T-helper 2 cell treated with Interferon-gamma antibody and Interleukin-4, amounts not matched to agents 5 μg/mL and 100 μg/mL, for 36 hours (primary cell): ENCODE measurements around the gene IKBKE.

ENCODE experiments used
- DNase-seq: peaks from one replicate; pipeline ENCODE4 v3.0.0; 2021; ENCODE audit warnings: low spot score
- H3K27ac Mint-ChIP-seq: one replicate; pipeline ENCODE4 v1.8.0; 2021; ENCODE audit warnings: mild to moderate bottlenecking, mixed read lengths
- H3K27me3 Mint-ChIP-seq: one replicate; pipeline ENCODE4 v1.8.0; 2021; ENCODE audit warnings: low read depth, mixed read lengths
- H3K36me3 Mint-ChIP-seq: one replicate; pipeline ENCODE4 v1.8.0; 2021; ENCODE audit warnings: low read depth, mixed read lengths
- H3K4me1 Mint-ChIP-seq: one replicate; pipeline ENCODE4 v1.8.0; 2021; ENCODE audit warnings: low read depth, mixed read lengths
- H3K4me3 Mint-ChIP-seq: one replicate; pipeline ENCODE4 v1.8.0; 2022; ENCODE audit warnings: mild to moderate bottlenecking, moderate library complexity, mixed read lengths
- H3K9me3 Mint-ChIP-seq: one replicate; pipeline ENCODE4 v1.8.0; 2021; ENCODE audit warnings: mixed read lengths

IKBKE gene

DNA sequence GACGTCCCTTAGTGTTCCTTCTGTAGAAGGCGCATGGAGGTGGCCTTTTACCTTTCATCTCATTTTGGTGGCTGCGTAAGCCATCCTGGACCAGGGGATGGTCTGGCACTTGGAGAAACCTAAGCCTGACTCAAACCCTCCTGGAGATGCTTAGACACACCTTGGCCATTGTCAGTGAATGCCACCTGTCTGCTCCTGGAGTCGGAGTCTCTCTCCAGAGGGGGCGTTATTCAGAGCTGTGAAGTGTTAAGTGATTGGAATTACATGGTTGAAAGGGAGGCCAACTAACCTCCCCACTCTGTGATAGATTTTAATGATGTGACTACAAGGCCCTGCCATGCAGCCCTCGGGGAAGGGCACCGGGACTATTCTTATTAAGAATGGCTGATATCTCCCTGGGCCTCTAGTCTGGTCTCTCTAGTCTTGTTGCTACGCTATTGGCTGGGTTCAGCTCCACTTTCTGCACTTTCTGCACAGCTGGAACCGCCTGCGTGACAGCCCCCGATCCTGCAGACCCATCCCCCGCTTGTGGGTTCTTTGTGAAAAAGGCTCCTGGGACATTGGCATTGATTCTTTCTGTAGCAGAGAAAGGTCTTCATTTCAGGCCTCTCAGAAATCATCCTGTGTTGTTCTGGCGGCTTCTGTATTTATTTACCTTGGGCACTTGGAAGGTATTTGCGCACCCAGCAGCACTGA lies 41.2 kb downstream of the IKBKE start:
- Mint-ChIP-seq H3K4me1 (peaks cover 5% of the 10 kb centered on the region), H3K27me3 (peaks cover 34% of the 10 kb centered on the region), H3K27ac (no peak overlapping the region), H3K36me3 (no peaks in the 10 kb centered on the region), H3K4me3 (no peak overlapping the region), H3K9me3 (no peaks in the 10 kb centered on the region)
- no peak for DNase-seq

DNA sequence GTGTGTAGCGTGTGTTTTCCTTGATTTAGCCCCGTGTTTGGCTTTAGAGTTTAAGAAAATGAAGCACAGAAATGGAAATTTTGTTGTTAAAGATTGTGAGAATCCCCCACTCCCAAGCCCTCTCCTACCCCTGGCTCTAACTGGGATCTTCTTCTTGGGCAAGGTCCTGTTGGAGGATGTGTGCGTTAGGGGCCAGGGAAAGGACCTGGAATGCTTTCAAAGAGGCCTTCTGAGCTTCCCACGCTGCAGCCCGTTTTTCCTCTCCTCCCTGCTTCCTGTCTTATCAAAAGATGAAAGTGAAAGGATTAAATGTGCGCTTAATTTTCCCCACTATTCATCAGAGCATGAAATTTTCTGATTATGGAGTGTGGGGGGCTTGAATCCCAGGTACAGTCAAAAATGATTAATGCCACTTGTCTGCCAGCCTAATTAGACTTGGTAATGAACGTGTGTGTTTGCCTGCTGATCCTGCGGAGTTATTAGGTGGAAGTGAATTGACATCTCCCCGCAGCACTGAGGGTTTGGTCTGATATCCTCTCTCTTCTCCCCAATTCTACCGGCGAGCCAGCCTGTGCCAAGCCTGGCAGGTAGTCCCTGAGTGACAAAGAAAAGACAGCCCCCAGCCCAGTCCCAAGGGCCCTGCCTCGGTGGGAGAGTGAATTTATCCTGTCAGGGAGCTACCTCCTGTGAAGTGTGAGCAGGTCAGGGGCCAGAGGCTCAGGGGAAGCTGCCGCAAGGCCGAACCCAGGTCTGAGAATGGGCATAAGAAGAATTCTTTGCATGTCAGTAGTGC lies 42.0 kb downstream of the IKBKE start:
- H3K4me1 Mint-ChIP-seq = peaks cover 4% of the 10 kb centered on the region
- no peaks in the 10 kb centered on the region for H3K36me3 Mint-ChIP-seq
- DNase-seq = no peak
- no peak overlapping the region for H3K27ac Mint-ChIP-seq
- H3K9me3 Mint-ChIP-seq = no peaks in the 10 kb centered on the region
- peaks cover 33% of the 10 kb centered on the region for H3K27me3 Mint-ChIP-seq
- no peak overlapping the region for H3K4me3 Mint-ChIP-seq

DNA sequence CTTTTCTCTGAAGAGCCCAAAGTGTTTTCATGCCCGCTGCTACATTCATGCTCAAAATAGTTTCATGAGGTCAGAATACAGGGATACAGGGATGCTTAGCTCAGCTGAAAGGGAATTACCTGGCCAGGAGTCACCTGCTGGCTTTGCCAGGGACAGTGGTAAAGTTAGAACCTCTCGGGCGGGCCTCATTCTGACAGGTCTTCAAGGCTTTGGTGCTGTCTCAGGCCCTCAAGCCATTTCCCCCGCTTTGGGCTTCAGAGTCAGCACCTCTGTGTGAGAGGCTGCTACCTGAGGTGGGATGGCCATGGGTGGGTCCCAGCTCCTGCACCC lies 42.5 kb downstream of the IKBKE start:
- Mint-ChIP-seq H3K36me3 (no peaks in the 10 kb centered on the region), H3K4me3 (no peak overlapping the region), H3K27ac (no peak overlapping the region), H3K9me3 (no peaks in the 10 kb centered on the region), H3K27me3 (peaks cover 31% of the 10 kb centered on the region), H3K4me1 (peaks cover 4% of the 10 kb centered on the region)
- no peak for DNase-seq

DNA sequence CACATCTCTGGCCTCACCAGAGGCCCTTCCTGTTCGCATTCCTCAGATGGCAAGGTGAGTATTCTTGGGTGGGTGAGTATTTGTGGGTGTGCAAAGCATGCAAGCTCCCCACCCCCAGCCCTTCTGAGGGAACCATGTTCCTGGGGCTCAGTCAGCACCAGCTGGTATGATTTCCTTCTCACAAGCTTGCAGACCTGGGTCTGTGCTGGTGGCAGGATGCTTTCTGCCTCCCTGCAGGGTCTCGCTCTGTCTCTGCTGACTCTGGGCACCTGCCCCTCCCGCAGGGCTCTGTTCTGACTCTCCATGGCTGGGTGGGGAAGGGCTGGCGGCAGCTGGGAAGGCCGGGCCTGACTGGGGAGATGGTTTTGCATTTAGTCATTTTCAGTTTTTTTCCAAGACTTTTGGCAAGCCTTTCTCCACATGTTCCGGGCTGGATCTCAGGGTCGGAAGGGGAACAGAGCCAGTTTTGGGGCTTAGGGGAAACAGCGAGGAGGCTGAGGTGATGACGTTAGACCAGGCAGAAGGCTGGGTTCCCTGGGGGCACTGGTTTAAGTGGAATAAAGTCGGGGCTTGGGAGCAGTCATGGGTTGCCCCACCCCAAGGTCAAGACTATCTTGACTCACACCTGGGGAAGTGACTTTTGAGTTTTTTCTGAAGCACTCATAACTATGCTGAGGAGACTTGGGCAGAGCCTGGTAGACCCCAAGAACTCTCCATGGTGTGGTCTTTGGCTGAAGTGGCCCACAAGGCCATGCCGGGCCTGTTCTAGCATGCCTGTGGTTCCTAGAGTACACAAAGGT lies 43.2 kb downstream of the IKBKE start:
- no peak for DNase-seq
- Mint-ChIP-seq H3K4me3 (no peak overlapping the region), H3K27me3 (peaks cover 24% of the 10 kb centered on the region), H3K27ac (no peak overlapping the region), H3K36me3 (no peaks in the 10 kb centered on the region), H3K4me1 (peaks cover 4% of the 10 kb centered on the region), H3K9me3 (no peaks in the 10 kb centered on the region)

DNA sequence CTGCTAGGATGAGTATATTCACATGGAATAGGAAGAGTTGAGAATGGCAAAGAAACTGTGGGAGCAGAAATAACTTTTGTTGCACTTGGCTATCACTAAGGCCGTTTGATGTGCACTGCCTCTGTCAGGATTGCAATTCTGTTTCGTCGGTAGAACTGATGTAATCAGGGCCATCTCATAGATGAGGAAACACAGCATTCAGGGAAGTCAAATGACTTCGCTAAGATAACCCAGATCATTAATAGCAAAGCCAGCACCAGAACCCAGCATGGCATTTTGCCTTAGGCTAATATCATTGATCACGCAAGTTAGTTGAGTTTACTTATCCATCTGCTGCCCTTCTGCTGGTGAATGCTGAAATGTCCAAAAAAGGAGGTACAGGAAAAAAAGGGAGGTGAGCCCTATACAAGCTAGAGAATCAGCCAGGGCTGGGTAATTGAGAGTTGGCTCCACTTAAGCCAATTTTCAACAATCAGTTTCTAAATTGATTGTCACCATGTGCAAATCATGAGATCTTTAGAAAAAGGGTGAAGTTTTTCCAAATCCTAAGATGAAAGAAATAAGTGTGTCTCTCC lies 44.6 kb downstream of the IKBKE start:
- Mint-ChIP-seq H3K4me1 (peaks cover 2% of the 10 kb centered on the region), H3K27me3 (peaks cover 12% of the 10 kb centered on the region), H3K27ac (no peak overlapping the region), H3K36me3 (no peaks in the 10 kb centered on the region), H3K9me3 (no peaks in the 10 kb centered on the region), H3K4me3 (no peak overlapping the region)
- DNase-seq = no peak

DNA sequence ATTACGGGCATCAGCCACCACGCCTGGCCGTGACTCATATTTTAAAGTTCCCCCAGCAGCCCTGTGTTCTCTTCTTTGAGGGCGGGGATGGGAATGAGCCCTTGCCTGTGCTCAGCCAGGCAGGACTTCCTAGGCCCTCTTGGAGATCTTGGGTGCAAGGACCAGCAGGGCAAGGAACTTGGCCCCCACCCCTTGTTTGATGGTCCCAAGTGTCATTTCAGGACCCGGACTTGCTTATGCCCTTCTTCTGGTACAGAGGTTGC lies 46.4 kb downstream of the IKBKE start:
- no peak for DNase-seq
- Mint-ChIP-seq H3K27me3 (peaks cover 3% of the 10 kb centered on the region), H3K9me3 (no peaks in the 10 kb centered on the region), H3K27ac (no peak overlapping the region), H3K4me3 (no peak overlapping the region), H3K36me3 (no peaks in the 10 kb centered on the region), H3K4me1 (peaks cover 2% of the 10 kb centered on the region)

DNA sequence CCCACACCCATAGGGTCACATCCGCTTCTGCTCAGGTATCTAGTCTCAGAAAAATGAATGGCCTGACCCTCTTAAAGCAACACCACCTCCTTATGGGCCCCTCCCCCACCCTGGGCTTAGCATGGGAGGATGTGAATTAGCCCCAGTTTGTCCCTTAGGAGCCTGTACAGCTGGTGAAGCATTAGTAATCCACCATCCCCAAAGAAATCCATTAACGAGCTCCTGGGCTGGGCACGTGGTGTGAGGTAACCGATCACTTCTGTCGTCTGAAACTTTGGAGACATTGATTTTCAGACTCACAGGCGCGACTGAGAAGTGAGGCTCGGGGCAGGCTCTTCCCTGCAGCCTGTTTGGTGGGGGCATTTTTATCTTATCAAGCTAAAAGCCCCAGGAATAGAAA lies 47.5 kb downstream of the IKBKE start:
- peaks cover 2% of the 10 kb centered on the region for H3K4me1 Mint-ChIP-seq
- no peaks in the 10 kb centered on the region for H3K36me3 Mint-ChIP-seq
- H3K27ac Mint-ChIP-seq = no peak overlapping the region
- DNase-seq = no peak
- peaks cover 3% of the 10 kb centered on the region for H3K27me3 Mint-ChIP-seq
- H3K4me3 Mint-ChIP-seq = no peak overlapping the region
- no peaks in the 10 kb centered on the region for H3K9me3 Mint-ChIP-seq

DNA sequence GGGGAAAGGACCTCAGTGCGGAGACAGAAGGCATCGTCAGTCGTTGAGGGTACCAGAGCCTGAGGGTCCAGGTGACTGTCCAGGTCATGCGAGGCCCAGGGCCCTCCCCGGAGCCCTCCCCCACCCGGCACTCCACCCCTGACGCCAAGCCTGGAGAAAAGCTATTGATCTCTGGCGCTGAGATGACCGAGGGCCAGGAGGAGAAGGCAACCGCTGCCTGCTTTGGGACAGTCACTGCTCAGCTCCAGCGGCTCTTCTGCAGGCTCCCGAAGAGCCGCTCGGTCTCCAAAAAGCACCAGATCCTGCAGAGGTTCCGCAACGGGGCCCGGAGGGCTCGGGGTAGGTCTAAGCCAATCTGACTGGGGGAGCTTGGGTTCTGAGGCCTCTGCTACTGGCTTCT lies 47.9 kb downstream of the IKBKE start:
- Mint-ChIP-seq H3K27me3 (peaks cover 3% of the 10 kb centered on the region), H3K4me1 (peaks cover 2% of the 10 kb centered on the region), H3K4me3 (no peak overlapping the region), H3K9me3 (no peaks in the 10 kb centered on the region), H3K36me3 (no peaks in the 10 kb centered on the region), H3K27ac (no peak overlapping the region)
- DNase-seq = no peak

DNA sequence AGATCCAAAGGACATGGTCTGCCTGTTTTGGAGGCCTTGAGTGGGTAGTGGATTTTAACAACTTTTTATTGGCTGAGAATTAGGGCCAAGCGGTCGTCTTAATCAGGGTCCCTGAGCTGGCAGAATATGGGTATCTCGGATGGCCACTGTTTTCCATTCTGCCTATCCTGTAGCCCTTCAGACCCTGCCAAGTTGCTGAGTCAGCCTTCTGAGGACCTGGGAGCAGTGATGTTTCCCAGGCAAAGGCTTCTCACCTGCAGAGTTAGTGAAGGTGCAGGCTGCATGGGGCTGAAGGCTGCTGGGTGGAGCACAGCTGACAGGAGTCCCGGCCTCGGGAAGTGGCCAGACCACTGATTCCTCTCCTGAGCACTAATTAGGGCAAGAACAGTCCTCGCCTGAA lies 48.5 kb downstream of the IKBKE start:
- no peak for DNase-seq
- Mint-ChIP-seq H3K4me3 (no peak overlapping the region), H3K9me3 (no peaks in the 10 kb centered on the region), H3K36me3 (no peaks in the 10 kb centered on the region), H3K27me3 (peaks cover 3% of the 10 kb centered on the region), H3K27ac (no peak overlapping the region), H3K4me1 (peaks cover 2% of the 10 kb centered on the region)

DNA sequence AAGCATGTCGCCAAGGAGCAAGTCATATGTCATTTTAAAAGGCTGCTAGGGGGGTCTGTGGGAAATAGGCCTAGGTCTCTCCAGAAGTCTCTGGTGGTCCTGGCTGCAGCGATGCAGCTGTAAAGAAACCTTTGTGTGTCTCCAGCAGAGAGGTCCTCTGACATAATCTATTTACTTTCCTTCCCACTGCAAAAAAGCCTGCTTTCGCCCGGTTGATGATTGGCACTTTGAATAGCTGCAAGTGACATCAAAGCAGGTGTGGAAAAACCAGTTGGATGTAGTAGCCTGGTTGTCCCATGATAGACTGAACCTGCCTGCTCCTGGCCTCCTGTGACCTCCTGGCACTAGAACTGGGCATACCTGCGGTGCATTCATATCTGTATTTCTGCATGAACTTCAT lies 50.9 kb downstream of the IKBKE start:
- H3K9me3 Mint-ChIP-seq = no peaks in the 10 kb centered on the region
- no peak overlapping the region for H3K27ac Mint-ChIP-seq
- DNase-seq = no peak
- peaks cover 3% of the 10 kb centered on the region for H3K27me3 Mint-ChIP-seq
- H3K4me1 Mint-ChIP-seq = peaks cover 8% of the 10 kb centered on the region
- H3K36me3 Mint-ChIP-seq = no peaks in the 10 kb centered on the region
- H3K4me3 Mint-ChIP-seq = no peak overlapping the region

DNA sequence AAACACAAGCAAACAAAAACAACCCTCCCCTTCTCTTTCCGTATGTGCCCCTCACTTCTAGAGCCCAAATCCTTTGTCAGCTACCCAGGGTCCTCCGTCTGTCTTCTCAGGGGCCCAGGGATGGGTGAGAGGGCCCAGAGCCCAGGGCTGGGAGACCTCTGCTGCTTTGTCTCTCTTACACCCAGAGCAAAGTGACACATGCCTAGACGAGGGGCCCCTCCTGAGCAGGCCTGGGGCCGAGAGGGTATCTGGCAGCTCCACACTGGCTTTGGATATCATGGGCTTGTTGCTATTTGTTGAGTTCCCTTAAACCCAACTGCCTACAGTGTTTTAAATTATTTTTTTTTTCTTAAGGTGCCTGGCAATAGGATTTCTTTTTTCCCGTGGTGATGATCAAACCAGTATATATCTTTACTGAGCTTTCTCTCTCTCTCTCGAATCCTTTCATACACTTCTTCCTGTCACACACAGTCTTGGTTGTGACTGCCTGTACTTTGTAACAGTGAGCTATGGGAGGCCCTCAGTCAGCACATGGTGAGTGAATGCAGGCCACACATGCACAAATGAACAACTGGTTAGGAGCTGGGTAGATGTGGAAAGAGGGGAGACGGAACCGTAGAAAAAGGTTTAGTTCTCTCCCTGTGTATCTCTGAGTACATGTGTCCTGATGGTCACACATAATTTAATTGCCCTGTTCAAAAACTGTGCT lies 51.6 kb downstream of the IKBKE start:
- peaks cover 3% of the 10 kb centered on the region for H3K27me3 Mint-ChIP-seq
- no peak overlapping the region for H3K27ac Mint-ChIP-seq

DNA sequence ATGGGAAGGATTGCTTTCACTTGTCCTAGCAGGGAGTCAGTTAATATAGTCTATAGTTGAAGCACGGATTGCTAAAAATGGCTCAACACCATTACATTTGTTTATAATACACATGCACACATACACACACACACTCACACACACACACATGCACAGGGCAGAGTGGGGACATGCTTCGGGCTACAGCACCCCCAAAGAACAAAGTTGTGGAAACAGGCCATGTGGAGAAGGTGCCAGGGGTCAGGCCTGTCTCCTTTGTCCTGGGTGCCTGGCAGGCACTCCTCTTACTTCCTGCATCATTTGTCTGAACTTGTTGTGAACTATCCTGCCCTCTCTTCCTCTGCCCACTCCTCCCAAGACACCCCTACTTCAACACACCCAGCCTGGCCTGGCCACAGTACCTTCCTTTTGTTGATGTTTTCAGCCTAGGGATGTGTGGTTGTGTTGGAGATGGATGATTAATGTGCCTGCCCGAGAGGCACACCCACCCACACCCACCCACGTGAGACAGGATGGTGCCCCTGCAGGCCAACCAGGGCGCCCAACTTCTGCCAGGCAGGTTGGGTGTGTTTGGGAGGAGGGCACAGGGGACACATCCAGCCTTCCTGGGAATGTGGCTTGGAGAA lies 54.6 kb downstream of the IKBKE start:
- no peaks in the 10 kb centered on the region for H3K36me3 Mint-ChIP-seq
- H3K4me1 Mint-ChIP-seq = peaks cover 6% of the 10 kb centered on the region
- no peak overlapping the region for H3K27ac Mint-ChIP-seq
- H3K9me3 Mint-ChIP-seq = no peaks in the 10 kb centered on the region
- DNase-seq = no peak
- H3K27me3 Mint-ChIP-seq = peaks cover 1% of the 10 kb centered on the region
- no peak overlapping the region for H3K4me3 Mint-ChIP-seq

More for the DNA sequence above, 51.6 kb downstream of the IKBKE start:
- H3K4me1 Mint-ChIP-seq = peaks cover 6% of the 10 kb centered on the region
- H3K4me3 Mint-ChIP-seq = no peak overlapping the region
- no peaks in the 10 kb centered on the region for H3K9me3 Mint-ChIP-seq
- DNase-seq = no peak
- no peaks in the 10 kb centered on the region for H3K36me3 Mint-ChIP-seq

DNA sequence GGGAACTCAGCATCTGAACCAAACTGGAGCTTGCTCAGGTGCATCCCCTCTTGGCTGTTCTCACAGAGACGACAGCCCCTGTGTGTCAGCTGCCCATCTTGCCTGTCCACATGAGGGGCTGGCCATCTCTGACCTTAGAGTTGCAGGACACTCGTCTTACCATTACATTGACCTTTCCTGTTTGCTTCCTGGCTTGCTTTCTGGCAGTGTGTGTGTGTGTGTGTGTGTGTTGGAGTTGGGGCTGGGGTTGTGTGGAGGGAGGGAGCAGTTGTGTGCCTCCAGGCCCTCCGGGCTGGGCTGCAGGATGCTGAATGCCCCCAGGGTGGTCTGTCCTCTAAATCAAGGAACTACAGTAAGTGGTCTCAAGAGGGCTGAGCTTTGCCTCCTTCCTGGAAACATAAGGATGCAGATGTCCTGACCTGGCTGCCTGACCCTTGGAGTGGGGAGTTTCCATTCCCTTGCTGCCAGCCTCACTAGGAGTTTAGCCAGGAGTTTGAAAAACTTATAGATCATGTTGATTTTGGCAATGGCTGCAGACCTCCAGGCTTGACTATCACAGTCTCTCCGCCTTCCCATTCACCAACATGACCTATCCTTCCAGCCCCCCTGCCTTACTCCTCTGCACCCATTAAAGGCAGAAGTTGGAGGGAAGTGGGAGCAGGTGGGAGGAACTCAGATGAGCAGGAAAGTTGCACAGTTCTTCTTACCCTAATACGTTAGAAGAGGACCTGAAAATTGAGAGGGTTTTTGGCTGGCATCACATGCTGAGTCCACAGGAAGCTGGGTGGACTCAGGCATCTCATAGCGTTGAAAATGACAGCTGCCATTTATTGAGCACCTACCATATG lies 56.0 kb downstream of the IKBKE start:
- Mint-ChIP-seq H3K27me3 (no peaks in the 10 kb centered on the region), H3K36me3 (no peaks in the 10 kb centered on the region), H3K9me3 (no peaks in the 10 kb centered on the region), H3K27ac (no peak overlapping the region), H3K4me3 (no peak overlapping the region), H3K4me1 (peaks cover 6% of the 10 kb centered on the region)
- no peak for DNase-seq
